NCI-H1417 (cell line): ENCODE data around the gene CLK4.

ENCODE experiments used
- DNase-seq, 3 experiments: peaks; one replicate each; lab custom pipeline; 2025; lab: John Stamatoyannopoulos, UW

CLK4 gene

DNA sequence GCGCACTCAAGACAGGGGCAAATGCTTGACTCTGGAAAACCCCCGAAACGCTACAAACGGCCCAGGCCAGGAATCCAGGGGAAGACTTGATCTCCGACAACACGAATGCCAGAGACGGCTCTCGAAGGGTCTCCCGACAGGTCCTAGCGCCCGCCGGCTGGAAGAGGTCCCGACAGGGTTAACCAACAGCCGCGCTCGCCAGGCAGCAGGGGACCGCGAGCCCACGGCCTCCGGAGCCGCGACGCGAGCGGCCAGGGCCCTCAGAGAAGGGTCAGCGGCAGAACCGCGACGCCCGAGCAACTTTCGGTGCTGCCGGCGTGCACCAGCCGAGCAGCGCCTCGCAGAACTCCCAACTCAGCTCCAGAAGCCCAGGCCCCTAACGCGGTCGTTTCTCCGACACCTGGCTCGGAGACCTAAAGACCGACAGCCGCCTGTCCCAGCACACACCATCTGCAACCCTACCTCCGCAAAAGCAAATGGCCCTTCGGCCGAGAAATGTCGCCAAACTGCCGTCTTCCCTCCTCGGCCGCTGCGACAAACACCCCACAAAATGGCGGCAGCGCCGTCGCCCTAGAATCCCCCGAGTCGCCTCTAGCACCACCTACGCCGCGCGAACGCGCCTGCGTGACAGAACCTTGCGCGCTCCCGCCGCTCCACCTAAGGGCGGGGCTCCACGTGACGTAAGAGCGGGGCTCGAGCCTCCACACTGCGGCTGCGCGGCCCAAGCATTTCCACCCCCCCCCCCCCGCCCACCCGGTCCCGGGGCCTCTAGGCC, at the start of gene CLK4:
Gene CLK4 (minus strand): TSS at position 567 of the 775 bp plus-strand sequence. CDS start 3,634 bp downstream, outside the sequence.
- peak; percentile 81 to 95 (median 89) for DNase-seq

DNA sequence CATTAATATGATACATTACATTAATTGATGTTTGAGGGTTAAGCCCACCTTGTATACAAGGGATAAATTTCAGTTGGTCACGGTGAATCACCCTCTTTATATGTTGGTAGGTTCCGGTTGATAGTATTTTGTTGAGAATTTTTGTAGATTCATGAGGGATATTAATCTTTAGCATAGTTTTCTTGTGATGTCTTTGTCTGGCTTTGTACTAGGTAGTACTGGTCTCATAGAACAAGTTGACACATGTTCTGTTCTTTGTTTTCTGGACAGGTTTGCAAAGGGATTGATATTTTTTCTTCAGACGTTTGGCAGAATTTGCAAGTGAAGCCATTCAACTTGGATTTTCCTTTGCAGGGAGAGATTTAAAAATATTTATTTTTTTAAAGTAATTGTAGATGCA, 49.1 kb upstream of the CLK4 start:
- no peak for DNase-seq

DNA sequence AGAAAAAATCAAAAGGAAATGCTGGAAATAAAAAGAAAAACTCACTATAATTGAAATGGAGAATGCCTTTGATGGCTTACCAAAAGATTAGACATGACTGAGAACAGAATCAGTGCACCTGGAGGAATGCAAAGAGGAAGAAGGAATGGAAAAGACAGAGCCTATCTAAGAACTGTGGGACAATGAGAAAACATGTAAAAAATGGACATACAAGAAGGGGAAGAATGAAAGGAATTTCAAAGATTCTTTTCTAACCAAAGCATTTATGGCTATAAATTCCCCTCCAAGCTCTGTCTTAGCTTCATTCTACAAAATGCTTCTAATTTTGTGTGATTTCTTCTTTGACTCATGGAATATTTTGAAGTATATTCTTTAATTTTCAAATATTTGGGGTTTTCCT, 47.5 kb upstream of the CLK4 start:
- DNase-seq = no peak

DNA sequence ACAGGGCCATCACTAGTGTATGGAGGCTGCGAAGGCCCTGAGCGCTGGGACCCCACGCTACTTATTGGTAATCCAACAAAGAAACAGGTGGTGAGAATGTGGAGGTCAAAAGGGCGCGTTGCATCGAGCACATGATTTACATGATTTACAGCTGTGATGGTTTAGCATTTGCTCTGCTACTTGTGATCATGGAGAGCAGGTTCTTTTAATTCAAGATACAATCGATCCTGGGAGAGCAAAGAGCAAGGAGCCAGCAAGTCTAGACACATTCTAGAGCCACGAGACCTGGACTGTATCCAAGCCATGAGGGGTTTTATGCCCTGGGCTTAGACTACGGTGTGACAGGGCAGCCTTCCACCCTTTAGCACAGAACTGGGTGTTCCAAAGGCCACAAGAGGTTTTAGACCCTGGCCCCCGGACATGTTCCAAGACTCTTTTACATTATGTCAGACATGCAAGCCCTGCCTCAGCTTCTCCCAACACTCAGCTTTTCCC, 47.0 kb upstream of the CLK4 start:
- peak in 1 of 3 experiments; percentile 3 for DNase-seq

DNA sequence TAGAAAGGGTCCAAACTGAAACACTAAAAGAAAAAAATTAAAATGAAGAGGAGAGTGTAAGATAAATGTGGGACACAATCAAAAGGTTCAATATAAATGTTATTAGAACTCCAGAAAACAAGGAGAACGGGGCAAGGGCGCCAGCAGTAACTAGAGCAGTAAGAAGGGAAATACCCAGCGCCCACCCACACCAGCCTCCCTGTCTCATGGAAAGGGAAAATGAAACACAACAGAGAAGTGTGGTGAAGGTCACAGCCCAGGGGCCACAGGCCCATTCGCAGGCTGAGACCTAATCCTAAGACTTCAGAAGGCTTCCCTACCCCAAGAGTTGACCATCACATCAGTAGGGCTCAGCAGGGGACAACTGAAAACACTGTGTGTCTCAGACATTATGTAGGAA, 45.8 kb upstream of the CLK4 start:
- no peak for DNase-seq

DNA sequence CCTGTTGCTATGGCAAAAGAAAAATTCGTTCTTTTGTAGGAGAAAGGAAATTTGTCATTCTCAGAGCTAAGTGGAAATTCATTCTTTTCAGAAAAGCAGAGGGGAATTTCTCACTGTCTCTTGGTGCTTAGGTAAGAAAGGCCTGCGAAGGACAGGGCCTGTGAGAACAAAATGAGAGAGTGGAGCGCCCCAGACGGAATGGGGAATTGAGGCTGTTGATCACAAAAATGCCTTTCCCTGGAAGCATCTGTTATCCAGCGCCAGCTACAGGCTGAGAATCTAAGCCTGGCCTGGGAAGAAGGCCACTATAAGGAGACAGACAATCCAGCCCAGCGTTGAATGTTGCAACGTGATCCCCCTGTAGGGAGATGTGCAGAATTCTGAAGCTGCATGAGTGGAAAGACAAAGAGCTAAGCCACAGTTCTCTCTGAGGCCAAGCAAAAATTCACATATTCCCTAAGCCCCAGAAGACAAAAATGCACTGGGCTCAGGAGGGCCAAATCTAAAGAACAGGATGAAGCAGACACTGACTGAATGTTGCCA, 44.8 kb upstream of the CLK4 start:
- no peak for DNase-seq

DNA sequence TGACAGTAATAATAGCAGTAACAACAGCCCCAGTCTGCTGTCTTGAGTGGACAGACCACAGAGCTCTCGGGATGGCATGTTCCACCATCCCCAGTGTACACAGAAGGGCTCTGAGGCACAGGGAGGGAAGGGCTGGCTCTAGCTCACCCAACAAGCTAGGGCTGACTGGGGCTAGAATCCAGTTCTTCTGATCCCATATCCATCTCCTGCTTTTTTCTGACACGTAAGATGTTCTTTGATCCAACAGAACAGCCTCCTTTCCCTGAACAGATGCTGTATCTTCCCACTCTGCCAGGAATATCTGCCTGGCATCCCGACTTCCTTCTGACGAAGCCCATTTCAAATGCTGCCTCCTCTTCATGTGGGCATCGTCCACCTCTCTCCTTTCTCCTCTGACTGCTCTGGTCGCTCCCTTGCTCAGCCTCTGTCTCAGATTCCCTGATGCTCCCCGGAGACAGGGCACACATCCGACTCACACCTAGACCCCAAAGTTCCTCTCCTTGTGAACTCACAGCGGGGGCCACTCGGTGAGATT, 43.6 kb upstream of the CLK4 start:
- no peak for DNase-seq

DNA sequence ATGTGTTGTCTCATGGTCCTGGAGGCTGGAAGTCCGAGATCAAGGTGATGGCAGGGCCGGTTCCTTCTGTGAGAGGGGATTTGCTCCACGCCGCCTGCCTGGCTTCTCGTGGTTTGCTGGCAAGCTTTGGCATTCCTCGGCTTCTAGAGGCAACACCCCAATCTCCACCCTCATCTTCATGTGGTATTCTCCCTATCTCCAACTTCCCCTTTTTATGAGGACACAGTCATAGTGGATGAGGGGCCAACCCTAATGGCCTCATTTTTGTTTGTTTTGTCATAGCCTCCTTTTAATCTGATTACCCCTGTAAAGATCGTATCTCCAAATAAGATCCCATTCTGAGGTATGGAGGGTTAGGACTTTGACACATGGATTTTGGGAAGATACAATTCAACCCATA, 41.7 kb upstream of the CLK4 start:
- DNase-seq = no peak

DNA sequence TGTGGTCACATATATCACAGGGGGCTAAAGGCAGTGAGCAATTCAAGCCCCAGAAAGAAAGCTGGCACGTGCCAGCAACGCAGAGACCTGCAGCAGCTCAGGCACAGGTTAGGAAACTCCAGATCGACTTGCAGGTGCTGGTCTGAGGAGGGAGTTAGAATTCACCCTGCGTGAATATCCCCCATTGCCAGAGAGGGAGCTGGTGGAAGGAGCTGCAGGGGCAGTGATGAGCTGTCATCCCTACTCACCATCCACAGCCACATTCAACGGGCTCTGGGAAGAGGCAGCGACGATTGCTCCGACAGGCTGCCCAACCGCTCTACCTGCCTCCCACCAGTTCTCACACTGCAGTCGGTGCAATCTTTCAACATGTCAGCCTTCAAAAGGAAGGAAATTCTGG, 40.8 kb upstream of the CLK4 start:
- no peak for DNase-seq

DNA sequence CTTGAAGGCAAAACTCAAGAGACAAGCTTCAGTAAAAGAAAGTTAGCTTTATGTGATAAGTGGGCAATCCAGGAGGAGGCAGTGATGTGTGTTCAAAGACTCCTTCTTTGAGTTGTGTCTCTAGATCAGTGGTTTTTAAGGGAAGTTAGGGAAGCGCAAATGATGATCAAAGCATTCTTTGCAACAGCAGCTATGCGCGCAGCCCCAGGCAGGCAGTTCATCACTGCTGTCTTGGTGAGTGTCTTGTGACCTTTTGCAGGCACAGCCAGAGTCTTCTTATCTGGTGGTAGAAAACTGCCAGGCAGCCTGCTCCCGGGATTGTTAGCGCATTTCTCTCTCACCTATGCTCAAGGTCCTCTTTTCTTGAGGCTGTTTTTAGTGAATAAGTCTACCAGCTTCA, 40.3 kb upstream of the CLK4 start:
- DNase-seq = no peak

DNA sequence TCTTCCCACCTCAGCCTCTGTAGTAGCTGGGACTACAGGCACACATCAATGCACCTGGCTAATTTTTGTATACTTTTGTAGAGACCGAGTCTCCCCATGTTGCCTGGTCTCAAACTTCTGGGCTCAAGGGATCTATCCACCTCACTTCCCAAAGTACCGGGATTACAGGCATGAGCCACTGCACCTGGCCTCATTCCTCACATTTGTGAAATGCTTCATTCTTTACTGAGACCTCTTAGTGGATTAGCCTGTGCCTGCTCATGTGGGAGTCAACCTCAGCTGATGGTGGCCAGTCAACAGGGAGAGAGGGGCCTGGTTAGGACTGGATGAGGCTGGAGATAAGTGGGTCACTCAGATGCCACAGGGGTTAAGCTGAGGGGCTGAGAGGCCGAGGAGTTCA, 37.3 kb upstream of the CLK4 start:
- no peak for DNase-seq

DNA sequence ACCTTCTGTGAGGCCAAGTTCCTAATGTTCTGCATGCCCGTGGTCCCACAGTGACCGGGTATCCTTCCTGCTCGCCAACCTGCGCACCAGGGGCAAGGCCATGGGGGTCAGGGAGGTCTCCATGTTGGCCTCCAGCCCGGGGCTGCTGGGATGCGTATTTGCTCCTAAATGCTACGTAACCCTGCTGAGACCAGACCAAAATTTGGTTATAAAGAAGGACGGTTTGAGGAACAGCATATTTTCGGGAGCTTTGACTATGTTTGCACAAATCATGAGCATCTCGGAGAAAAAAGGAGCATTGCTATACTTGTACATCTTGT, 35.7 kb upstream of the CLK4 start:
- no peak for DNase-seq

DNA sequence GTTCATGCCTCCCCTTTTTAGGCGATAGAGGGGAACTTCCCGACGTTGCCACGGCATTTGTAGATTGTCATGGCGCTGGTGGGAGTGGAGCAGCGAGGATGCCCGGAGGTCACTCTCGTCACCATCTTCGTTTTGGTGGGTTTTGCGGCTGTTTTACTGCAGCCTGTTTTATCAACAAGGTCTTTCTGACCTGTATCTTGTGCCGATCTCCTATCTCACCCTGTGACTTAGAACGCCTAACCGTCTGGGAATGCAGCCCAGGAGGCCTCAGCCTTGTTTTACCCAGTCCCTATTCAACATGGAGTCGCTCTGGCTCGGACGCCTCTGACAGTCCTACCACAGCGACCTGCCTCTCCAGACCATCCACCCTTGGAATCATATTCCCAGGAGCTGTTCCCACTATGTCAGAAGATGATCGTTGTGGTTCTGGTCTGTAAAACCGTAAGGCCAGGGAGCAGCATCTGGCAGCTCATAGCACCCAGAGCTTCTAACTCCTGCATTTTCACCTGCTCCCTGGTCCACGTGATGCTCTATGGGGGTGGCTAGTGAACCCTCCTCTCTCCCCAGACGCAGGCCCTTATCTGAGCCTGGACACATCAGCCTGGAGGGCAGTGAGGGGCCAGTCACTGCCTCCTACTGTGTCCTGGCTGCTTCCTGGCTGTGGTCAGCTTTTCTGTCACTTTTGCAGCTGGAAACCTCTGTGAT, 35.1 kb upstream of the CLK4 start:
- DNase-seq = no peak

DNA sequence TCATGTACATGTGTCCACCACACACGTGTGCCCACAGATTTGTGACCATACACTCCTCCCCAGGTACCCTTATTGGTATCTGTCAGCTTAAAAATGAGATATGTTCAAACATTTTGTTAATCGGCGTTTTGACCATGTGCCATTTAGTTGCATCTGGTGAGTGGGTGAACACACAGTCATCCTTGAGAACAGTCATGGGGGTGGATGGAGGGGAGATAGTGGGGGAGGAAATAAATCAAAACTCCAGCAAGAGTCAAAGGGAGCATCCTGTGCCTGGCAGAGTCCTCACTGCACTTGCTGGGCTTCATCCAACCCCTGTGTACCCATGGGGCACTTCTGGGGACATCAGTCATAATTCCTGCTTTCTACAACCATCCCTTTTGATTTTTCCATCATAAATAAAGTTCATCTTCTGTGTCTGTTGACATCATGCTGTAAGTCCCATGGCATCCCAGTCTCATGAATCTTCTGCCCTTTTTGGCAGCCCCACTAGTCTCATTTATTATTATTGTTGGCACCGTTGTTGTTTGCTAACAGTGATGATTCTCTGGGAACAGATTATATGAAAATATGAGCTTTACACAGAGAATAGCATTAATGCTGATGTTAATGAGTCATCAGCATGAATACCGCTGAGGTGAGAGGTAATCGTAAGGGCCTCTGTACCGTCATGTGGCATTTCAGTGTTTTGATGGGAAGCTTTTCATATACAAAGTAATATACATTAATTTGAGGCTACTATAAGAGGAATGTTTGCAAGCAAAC, 24.4 kb upstream of the CLK4 start:
- no peak for DNase-seq

DNA sequence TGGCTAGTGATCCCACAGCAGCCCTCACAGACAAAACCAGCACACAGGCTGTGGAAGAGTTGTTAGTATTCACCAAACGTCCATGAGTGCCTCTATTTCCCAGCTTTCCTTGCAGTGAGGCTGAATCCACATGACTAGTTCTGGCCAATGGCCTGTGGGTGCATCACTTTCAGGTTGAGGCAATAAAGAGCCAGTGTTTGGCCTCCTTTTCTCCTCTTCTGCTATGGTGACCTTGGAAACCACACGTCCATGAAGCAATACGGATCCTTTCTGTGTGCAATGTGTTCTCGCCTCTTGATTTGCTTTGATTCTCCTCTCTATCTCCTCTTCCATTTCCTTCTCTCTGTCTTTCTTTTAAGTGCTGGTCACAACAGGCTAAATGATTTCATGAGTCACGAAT, 23.4 kb upstream of the CLK4 start:
- DNase-seq = no peak

DNA sequence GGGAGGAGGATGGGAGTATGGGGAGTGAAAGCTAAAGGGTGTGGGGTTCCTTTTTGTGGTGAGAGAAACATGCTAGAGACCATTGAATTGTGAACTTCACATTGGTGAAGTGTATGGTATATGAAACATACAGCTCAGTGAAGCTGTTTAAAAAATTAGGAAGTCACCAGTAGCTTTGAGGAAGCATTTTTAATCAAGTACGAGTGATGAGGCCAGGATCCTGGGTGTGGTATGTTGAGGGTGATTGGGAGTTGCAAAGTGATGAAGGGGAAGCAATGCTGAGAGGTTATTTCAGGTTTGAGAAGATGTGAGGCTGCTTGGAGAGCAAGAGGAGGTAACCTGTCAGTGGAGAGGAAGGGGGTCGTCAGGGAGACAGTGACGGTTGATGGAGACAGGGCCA, 22.7 kb upstream of the CLK4 start:
- no peak for DNase-seq

DNA sequence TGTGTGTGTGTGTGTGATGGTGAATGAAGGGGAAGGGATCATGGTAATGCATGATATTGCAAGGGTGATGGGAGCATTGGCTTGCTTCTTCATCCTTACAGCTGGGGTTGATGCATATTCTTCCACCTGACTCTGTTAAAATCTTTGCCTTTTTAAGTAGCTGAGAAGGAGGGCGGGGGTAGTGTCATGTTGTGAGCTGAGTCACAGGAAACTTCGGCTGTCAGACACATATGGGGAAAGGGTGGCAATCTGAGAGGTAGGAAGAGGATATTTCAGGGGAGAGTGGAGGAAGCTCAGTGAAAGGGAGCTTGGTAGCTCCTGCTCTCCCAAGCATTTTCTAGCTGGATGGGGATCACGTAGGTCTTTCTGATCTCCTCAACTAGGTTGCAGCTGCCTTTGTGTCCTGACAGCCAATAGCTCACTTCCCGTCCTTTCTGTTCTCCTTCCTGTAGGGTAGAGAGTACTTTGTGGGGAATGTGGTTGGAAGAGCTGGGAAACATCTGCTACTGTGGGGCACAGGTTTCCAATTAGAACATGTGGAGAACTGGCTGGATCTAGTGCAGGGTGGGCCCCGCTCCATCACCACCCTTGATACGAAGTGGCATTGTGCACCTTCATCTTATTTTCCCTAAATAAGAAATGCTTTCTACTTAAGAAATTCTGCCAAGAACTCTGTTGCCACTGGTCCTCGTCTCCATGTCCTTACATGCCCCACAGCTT, 18.1 kb upstream of the CLK4 start:
- no peak for DNase-seq

DNA sequence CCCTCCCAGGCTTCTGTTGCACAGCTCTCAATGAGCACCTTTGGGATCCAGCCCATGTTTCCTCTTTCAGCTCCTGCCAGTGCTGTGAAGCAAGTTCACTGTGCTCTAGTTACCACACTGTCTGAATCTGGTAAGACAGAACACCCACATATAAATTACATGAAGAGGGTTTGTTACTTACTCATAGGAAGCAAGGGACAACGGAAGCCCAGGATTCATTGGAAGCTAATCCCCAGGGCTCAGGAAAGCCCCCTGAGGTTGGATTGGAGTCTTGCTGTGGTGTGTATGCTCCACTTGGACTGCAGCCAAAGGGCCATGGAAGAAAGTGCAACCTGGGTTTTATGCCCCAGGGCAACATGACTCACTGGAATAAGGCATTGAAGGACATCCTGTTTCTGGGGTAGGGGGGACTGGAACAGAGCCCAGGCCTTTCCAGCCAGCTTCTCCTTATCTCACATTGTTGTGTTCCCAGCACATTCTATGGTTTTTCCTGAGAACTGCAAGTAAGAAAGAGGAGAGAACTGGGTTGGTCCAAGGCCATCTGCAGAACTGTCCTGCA, 15.6 kb upstream of the CLK4 start:
- peak in 2 of 3 experiments; percentile 18 to 62 for DNase-seq

DNA sequence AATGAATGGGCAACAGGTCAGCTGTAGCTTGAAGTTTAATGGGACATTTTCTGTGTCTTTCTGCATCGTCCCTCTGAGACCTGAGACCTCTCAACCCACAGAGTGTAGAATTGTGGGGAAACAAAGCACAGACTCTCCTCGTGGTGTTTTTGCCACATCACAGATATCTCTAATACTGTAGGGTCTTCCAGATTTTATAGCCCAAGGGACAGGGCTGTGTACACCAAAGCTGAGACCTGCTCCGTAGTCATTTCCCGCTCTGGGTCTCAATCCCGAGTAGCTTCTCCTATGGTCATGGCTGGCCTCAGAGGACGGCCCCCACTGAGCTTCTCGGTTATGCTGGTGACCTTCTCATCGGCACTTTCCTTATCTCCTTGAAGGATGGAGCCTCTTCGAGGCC, 14.9 kb upstream of the CLK4 start:
- DNase-seq = no peak

DNA sequence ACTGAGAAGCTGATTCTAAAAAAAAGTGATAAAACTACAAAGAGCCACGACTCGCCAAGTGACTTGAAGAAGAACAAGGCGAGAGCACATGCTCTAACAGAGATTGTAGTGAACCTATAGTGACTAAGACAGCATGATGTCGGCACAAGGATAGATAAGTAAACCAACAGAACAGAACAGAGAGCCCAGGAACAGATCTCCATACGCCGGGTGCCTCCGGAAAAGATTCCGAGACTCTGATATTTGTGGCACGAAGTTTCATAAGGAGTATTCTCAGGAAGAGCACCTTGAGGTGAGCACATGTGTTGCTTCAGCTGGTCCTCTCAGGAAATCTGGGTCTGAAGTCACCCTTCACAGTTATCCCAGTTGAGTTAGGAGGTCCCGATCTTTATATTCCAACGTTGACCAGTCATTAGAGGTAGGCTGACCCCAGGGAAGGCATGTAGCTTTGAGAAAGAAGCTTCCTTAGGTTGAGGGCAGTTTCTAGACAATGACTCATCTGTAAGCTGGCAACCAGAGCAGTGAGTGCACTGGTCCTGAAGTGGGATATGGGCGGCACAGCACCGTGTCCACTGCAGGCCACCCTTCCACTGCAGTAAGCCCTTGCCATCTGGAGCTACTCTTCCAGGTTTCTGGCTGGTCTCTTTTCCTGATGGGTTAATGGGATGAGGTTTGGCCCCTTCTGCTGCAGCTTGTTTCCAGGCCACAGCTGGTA, 13.6 kb upstream of the CLK4 start:
- no peak for DNase-seq
